Measurements from ENCODE around the gene FAN1. TPM values are rescaled to one million over a fixed set of nuclear protein-coding genes. Genes with fewer than 3 reads are reported as not detected.

The FAN1 gene
- total RNA-seq, 1 donor from 2014 or later = 32.3 TPM

- Mint-ChIP-seq H3K4me1 (no peaks in the 10 kb centered on the region), H3K27ac (peak overlapping the region; percentile 56), H3K9me3 (no peaks in the 10 kb centered on the region), H3K36me3 (peaks cover 38% of the 10 kb centered on the region), H3K27me3 (ENCODE audit: low read depth) (no peaks in the 10 kb centered on the region), H3K4me3 (no peak overlapping the region)
- TF ChIP-seq CTCF (IDR thresholded peaks at IDR 0.05; ENCODE audit: unreplicated experiment) = no peak
- no peak for DNase-seq (ENCODE audit: low spot score in 2 of 2, unreplicated experiment in 2 of 2)
Measured at GRCh38 chr15:30929064-30929669, 25.5 kb downstream of the FAN1 start.

GRCh38 chr15:30929982-30930381 is 26.3 kb downstream of the FAN1 start:
- TF ChIP-seq CTCF (IDR thresholded peaks at IDR 0.05; ENCODE audit: unreplicated experiment) = no peak
- peaks cover 38% of the 10 kb centered on the region for H3K36me3 Mint-ChIP-seq
- no peak overlapping the region for H3K27ac Mint-ChIP-seq
- no peak overlapping the region for H3K4me3 Mint-ChIP-seq
- no peak for DNase-seq (ENCODE audit: low spot score in 2 of 2, unreplicated experiment in 2 of 2)
- no peaks in the 10 kb centered on the region for H3K9me3 Mint-ChIP-seq
- no peaks in the 10 kb centered on the region for H3K27me3 Mint-ChIP-seq (ENCODE audit: low read depth)
- no peaks in the 10 kb centered on the region for H3K4me1 Mint-ChIP-seq

- no peaks in the 10 kb centered on the region for H3K9me3 Mint-ChIP-seq
- DNase-seq (ENCODE audit: low spot score in 2 of 2, unreplicated experiment in 2 of 2) = no peak
- peaks cover 38% of the 10 kb centered on the region for H3K36me3 Mint-ChIP-seq
- no peak overlapping the region for H3K27ac Mint-ChIP-seq
- no peaks in the 10 kb centered on the region for H3K27me3 Mint-ChIP-seq (ENCODE audit: low read depth)
- H3K4me3 Mint-ChIP-seq = no peak overlapping the region
- TF ChIP-seq CTCF (IDR thresholded peaks at IDR 0.05; ENCODE audit: unreplicated experiment) = no peak
- no peaks in the 10 kb centered on the region for H3K4me1 Mint-ChIP-seq
Measured at GRCh38 chr15:30930422-30930821, 26.7 kb downstream of the FAN1 start.

GRCh38 chr15:30933293-30933692 is 29.6 kb downstream of the FAN1 start:
- no peak for TF ChIP-seq CTCF (IDR thresholded peaks at IDR 0.05; ENCODE audit: unreplicated experiment)
- no peaks in the 10 kb centered on the region for H3K27me3 Mint-ChIP-seq (ENCODE audit: low read depth)
- no peak for DNase-seq (ENCODE audit: low spot score in 2 of 2, unreplicated experiment in 2 of 2)
- H3K4me3 Mint-ChIP-seq = no peak overlapping the region
- H3K27ac Mint-ChIP-seq = no peak overlapping the region
- no peaks in the 10 kb centered on the region for H3K9me3 Mint-ChIP-seq
- H3K36me3 Mint-ChIP-seq = peaks cover 44% of the 10 kb centered on the region
- H3K4me1 Mint-ChIP-seq = no peaks in the 10 kb centered on the region

- Mint-ChIP-seq H3K27ac (no peak overlapping the region), H3K36me3 (peaks cover 39% of the 10 kb centered on the region), H3K4me1 (no peaks in the 10 kb centered on the region), H3K4me3 (no peak overlapping the region), H3K27me3 (ENCODE audit: low read depth) (no peaks in the 10 kb centered on the region), H3K9me3 (no peaks in the 10 kb centered on the region)
- DNase-seq (ENCODE audit: low spot score in 2 of 2, unreplicated experiment in 2 of 2) = no peak
- TF ChIP-seq CTCF (IDR thresholded peaks at IDR 0.05; ENCODE audit: unreplicated experiment) = no peak
Measured at GRCh38 chr15:30939161-30939560, 35.4 kb downstream of the FAN1 start.

GRCh38 chr15:30940359-30940758 is 36.6 kb downstream of the FAN1 start:
- H3K27me3 Mint-ChIP-seq (ENCODE audit: low read depth) = no peaks in the 10 kb centered on the region
- H3K9me3 Mint-ChIP-seq = no peaks in the 10 kb centered on the region
- H3K36me3 Mint-ChIP-seq = peaks cover 46% of the 10 kb centered on the region
- H3K4me3 Mint-ChIP-seq = no peak overlapping the region
- H3K4me1 Mint-ChIP-seq = no peaks in the 10 kb centered on the region
- DNase-seq (ENCODE audit: low spot score in 2 of 2, unreplicated experiment in 2 of 2) = no peak
- TF ChIP-seq CTCF (IDR thresholded peaks at IDR 0.05; ENCODE audit: unreplicated experiment) = no peak
- H3K27ac Mint-ChIP-seq = no peak overlapping the region

Data from mesothelial cell of epicardium (in vitro differentiated cells).